Measurements from ENCODE around the gene SEC14L2.
A peak's percentile ranks its signal among the peaks of the same experiment; 100 is the strongest.
"Not testable (repeated sequence)": the region's sequence is repeated elsewhere in the genome, so short reads cannot be mapped to it uniquely, and the experiment has no call there.

Gene SEC14L2

GRCh38 chr22:30430933-30431332, 34.1 kb downstream of the SEC14L2 start:
- DNase-seq = no peak

DNA sequence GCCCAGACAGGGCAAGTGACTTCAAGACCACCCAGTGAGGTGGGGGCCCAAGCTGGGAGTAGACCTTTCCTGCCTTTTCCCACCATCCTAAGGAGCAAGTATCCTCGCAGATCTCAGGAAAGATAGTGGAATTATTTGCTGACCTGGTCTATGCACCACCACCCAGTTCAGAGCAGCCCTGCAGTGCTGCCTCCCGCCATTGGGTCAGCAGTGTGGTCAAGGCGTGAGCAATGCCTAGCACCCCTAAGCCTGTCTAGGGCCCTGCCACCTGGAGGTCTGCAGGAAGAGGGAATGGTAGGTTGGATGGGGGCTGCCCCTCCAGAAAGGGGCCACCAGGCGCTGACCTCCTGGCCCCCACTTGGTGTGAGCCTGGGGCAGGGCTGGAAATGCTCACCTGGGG, 35.3 kb downstream of the SEC14L2 start:
- DNase-seq = no peak

- DNase-seq = no peak
These were observed 35.7 kb downstream of the SEC14L2 start for GRCh38 chr22:30432520-30432919.

GRCh38 chr22:30433227-30433626, 36.4 kb downstream of the SEC14L2 start:
- DNase-seq = no peak

- DNase-seq = no peak
These were observed 37.0 kb downstream of the SEC14L2 start for GRCh38 chr22:30433773-30434172.

GRCh38 chr22:30434843-30435242, 38.0 kb downstream of the SEC14L2 start:
- no peak for DNase-seq

- DNase-seq = peak; percentile 80
These were observed 38.9 kb downstream of the SEC14L2 start for GRCh38 chr22:30435674-30436126.

DNA sequence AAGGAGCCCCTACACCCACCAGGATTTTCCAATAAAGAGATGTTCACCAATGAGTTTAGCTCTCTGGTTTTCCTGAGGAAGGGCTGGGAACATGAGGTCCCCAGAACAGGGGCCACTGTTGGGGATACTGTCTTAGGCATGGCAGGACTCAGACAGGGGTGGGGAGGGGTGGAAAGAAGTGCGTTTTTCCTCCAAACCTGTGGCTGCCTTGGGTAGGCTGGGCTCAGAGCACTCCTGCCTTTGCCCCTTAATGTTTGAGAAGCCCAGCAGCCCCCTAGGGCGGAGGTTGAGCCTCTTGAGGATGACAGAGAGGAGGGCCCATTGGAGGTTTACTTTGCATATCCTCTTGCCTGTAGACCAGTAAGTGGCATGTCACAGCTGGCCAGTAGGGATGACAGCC, 39.4 kb downstream of the SEC14L2 start:
- DNase-seq = no peak

- no peak for DNase-seq
These were observed 41.7 kb downstream of the SEC14L2 start for GRCh38 chr22:30438559-30438958.

DNA sequence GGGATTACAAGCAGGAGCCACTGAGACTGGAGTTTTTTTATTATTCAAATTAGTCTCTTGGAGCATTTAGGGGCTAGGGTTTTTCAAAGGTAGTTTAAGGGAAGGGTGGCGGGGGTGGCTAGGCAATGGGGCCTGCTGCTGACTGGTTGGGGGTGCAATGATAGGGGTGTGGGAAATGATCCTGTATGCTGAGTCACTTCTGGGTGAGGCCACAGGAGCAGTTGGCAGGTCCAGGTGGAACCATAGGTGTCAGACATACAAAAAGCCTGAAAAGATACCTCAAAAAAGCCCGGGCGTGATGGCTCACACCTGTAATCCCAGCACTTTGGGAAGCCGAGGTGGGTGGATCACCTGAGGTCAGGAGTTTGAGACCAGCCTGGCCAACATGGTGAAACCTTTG, 42.4 kb downstream of the SEC14L2 start:
- DNase-seq = no peak

DNA sequence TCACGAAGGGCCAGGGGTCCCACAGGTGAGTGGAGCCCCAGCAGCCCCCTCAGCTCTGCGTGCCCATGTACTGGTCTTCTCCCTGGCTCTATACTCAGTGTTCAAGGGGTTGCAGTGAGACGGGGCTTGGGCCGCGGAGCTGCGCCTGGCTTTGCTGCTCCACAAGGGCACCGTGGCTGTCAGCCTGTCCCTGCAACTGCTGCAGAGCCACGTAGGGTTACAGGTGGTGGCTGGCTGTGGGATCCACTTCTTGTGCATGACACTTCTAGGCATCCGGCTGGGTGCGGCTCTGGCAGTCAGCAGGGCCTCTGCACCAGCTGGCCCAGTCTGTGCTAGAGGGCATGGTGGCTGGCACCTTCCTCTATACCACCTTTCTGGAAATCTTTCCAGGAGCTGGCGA, 43.0 kb downstream of the SEC14L2 start:
- no peak for DNase-seq

GRCh38 chr22:30441088-30441487, 44.3 kb downstream of the SEC14L2 start:
- no peak for DNase-seq

DNA sequence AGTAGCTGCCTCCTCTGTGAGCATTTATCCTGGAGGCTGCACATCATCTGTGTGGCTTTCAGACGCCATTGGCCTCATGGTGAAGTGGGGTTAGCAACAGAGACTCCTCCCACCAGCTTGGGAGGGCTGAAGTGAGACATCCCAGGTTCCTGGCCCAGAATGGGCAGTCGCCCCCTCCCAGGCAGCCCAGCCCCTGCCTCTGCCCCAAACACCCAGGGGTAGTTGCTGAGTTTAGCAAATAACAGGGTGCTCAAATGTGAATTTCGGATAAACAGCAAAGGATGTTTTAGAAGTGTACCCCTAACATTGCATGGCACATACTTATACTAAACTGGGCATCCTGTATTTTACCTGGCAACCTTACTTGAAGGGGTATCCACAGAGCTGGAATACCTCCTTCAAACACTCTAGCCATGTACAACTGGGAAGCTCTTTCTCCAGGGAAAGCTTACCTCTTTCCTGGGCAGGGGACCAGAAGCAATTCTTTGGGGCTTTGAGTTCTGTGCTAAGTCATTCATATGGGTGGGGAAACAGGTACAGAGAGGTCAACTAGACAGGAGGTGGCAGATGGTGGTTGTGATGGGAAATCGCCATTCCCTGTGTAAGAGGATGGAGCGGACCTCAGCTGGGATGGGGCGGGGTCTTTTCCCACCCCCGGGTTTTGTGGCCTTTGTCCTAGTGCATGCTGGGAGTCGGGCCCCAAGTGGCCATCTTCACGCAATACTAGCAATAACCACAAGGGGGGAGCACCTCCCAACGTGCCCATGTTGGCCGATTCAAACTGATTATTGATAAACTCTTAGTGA, 48.0 kb downstream of the SEC14L2 start:
- peak; percentile 58 for DNase-seq

- DNase-seq = no peak
These were observed 48.8 kb downstream of the SEC14L2 start for GRCh38 chr22:30445438-30446145.

GRCh38 chr22:30447656-30448055, 50.8 kb downstream of the SEC14L2 start:
- DNase-seq = no peak

DNA sequence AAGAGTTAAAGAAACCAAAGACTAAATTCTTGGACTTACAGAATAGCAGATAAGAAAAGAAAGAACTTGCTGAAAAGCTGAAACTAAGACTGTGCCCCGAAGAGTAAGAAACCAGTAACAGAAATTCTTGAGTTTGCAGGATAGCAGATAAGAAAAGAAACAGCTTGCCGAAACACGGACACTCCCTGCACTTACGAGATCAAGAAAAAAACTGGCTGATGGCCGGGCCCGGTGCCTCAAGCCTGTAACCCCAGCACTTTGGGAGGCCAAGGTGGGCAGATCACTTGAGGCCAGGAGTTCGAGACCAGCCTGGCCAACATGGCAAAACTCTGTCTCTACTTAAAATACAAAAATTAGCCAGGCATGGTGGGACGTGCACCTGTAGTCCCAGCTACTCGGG, 54.7 kb downstream of the SEC14L2 start:
- not testable (repeated sequence) for DNase-seq

GRCh38 chr22:30452861-30453260, 56.0 kb downstream of the SEC14L2 start:
- DNase-seq = no peak

DNA sequence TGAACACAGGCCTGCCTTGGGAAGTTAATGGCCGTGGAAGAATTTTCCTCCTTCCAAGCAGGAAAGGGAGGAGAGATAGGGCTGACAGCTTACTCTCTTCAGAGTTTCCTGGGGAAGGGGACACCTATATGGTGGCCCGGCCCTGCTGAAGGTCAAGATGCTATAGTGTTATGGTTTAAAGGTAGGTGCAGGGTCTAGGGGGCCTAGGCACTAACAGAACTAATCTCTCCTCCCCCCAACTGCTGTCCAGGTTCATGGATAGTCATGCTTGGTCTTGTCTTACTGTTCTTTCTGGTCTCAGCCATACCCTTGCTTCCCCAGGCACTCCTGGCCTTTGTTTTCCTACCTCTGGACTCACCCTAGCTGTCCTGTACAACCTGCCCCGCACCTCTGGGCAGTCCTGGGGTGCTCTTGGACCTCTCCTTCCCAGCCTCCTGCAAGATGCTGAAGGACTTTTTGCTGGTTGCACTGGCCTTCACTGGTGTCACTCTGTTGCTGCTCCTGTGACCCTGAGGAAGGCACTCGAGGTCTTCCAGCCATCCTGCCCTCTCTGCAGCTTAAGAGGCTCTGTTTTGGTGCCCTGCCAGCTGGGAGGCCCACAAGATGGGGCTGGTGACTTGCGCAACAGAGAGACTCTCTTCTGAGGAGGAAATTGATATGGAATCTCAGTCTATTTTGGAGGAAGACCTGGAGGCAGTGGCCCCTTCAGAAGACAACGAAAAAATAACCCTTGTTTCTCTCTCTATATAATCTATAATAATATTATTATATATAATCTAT, 57.1 kb downstream of the SEC14L2 start:
- no peak for DNase-seq

GRCh38 chr22:30455075-30455840, 58.4 kb downstream of the SEC14L2 start:
- DNase-seq = no peak

- no peak for DNase-seq
These were observed 61.2 kb downstream of the SEC14L2 start for GRCh38 chr22:30457981-30458380.

DNA sequence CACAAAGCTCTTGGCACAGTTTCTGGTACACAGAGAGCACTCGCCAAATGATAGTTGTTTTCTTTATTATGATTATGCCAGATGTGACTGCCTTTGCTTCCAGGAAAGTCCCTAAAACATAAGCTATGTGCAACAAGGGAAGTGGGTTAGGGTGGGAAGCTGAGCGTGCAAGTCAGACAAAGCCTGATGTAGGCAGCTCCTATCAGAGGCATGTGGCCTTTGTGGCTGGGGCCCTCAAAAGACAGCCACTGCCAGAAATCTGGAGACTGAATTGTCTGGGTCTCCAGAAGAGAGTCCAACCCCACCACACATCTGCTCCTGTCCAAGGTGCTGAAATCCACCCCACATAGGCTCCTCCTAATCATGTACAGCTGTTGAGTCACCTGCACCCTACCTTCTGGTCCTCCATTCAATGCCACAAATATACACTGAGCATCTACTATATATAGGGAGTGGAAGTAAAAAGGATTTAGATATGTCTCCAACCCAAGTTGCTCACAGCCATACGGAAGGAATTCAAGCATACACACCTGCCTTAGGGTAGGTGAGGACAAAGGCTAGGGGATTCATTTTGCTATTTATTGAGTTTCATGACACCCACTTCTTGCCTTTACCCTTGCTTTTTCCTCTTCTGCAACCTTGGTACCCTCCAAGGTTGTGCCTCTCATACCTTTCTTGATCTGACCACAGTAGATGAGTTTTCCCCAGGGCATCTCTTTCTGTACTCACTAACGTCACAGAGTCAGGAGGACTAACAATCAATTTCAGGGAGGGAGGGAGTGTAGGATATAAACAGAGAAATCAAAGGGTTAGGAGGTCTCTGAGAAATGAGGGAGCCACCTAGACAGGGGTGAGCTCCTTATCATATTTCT, 62.6 kb downstream of the SEC14L2 start:
- DNase-seq = no peak

GRCh38 chr22:30460147-30460546, 63.3 kb downstream of the SEC14L2 start:
- DNase-seq = no peak

Measured in activated T-cell treated with anti-CD3 and anti-CD28 coated beads, Interleukin-2, amount 50 U/mL, for 1 hour (primary cell).